Muscle of leg (tissue), 11 donors: ENCODE results near the gene FADS1. TPM values are rescaled to one million over a fixed set of nuclear protein-coding genes. Genes with fewer than 3 reads are reported as not detected.
A peak's percentile ranks its signal among the peaks of the same experiment; 100 is the strongest.

ENCODE experiments used
- DNase-seq: peaks from one replicate; pipeline ENCODE4 v3.0.0; 2013
- H3K27ac ChIP-seq: one replicate; pipeline ENCODE4 v1.5.1; 2013; ENCODE audit warnings: mild to moderate bottlenecking, low read length, control low read depth
- H3K27me3 ChIP-seq: one replicate; pipeline ENCODE4 v1.6.1; 2013; ENCODE audit warnings: low read length; ENCODE audit not compliant: control insufficient read depth, insufficient read depth
- H3K36me3 ChIP-seq: one replicate; pipeline ENCODE4 v1.6.1; 2013; ENCODE audit warnings: low read length; ENCODE audit not compliant: control insufficient read depth, insufficient read depth
- H3K4me1 ChIP-seq: one replicate; pipeline ENCODE4 v1.6.1; 2013; ENCODE audit warnings: low read length; ENCODE audit not compliant: control insufficient read depth, insufficient read depth
- H3K4me3 ChIP-seq: one replicate; pipeline ENCODE4 v1.5.1; 2013; ENCODE audit warnings: low read length, control low read depth
- H3K9me3 ChIP-seq: replicated peaks from 2 replicates; pipeline ENCODE4 v1.6.1; 2013; ENCODE audit warnings: low read depth, low read length; ENCODE audit not compliant: control insufficient read depth
- WGBS: methylation state at CpG from one replicate; pipeline ENCODE4 v1.1.5; 2013; ENCODE audit warnings: missing lambda C conversion rate; ENCODE audit not compliant: insufficient coverage; 5-methylcytosine and 5-hydroxymethylcytosine counted together
- polyA plus RNA-seq, 8 donors: library from polyadenylated mRNA; unstranded; fragments of 120-200 nt; gene quantifications; one replicate each; pipeline versions ENCODE4 v1.2.1 to v1.2.3, GENCODE V29; 2013; ENCODE audit warnings: inconsistent platforms in 1 of 8, low replicate concordance in 1 of 8; ENCODE audit not compliant: insufficient read length in 8 of 8, insufficient read depth in 1 of 8
- total RNA-seq: library from RNA; stranded (reverse); fragments of 120-200 nt; gene quantifications from one replicate; pipeline ENCODE4 v1.2.4, GENCODE V29; 2013

Gene FADS1
- total and polyA plus RNA-seq, 9 donors = 17.5 to 33.4 (median 20.3) TPM

- no peaks in the 10 kb centered on the region for H3K9me3 ChIP-seq
- DNase-seq = no peak
- 90% methylated on average over 3 of the region's 5 CpGs for WGBS
- H3K36me3 ChIP-seq = peaks cover 64% of the 10 kb centered on the region
- H3K4me1 ChIP-seq = peaks cover 9% of the 10 kb centered on the region
- no peak overlapping the region for H3K27ac ChIP-seq
- no peak overlapping the region for H3K4me3 ChIP-seq
- no peaks in the 10 kb centered on the region for H3K27me3 ChIP-seq
These were observed 5.0 kb downstream of the FADS1 start for GRCh38 chr11:61811831-61812230.

DNA sequence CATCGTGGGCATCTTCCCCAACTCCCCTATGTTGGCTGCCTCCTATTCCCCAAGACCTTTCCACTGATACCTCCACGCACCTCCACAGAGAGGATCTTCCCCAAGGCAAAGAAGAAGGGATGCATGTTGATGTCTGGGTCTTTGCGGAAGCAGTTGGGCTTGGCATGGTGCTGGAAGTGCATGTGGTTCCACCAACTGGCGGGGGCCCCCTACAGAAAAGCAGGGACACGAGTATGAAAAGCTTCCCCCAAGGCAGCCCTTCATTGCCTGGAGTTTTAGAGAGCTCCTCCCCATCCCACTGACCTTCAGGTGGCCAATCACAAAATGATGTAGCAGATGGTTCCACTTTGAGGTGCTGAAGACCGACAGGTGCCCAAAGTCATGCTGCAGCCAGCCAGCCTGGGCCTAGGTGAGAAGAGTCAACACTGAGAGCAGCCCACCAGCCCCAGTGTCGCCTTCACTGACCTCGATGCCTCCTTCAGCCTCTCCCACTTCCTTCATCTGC, 6.1 kb downstream of the FADS1 start:
- Histone ChIP-seq H3K36me3 (peaks cover 72% of the 10 kb centered on the region), H3K9me3 (no peaks in the 10 kb centered on the region), H3K4me1 (peaks cover 6% of the 10 kb centered on the region), H3K27ac (no peak overlapping the region), H3K4me3 (no peak overlapping the region), H3K27me3 (no peaks in the 10 kb centered on the region)
- no peak for DNase-seq
- WGBS = 88% methylated on average over 4 of the region's 8 CpGs

- Histone ChIP-seq H3K4me1 (peaks cover 6% of the 10 kb centered on the region), H3K27ac (no peak overlapping the region), H3K27me3 (no peaks in the 10 kb centered on the region), H3K9me3 (no peaks in the 10 kb centered on the region), H3K36me3 (peaks cover 84% of the 10 kb centered on the region), H3K4me3 (no peak overlapping the region)
- WGBS = 97% methylated on average over 5 of the region's 5 CpGs
- DNase-seq = no peak
These were observed 10.0 kb downstream of the FADS1 start for GRCh38 chr11:61806785-61807184.

- H3K27me3 ChIP-seq = no peaks in the 10 kb centered on the region
- peaks cover 6% of the 10 kb centered on the region for H3K4me1 ChIP-seq
- H3K36me3 ChIP-seq = peaks cover 75% of the 10 kb centered on the region
- no peak overlapping the region for H3K4me3 ChIP-seq
- H3K9me3 ChIP-seq = no peaks in the 10 kb centered on the region
- no peak overlapping the region for H3K27ac ChIP-seq
- WGBS = no CpG with 5 or more reads among the region's 1 CpG
- no peak for DNase-seq
These were observed 11.7 kb downstream of the FADS1 start for GRCh38 chr11:61805146-61805545.

DNA sequence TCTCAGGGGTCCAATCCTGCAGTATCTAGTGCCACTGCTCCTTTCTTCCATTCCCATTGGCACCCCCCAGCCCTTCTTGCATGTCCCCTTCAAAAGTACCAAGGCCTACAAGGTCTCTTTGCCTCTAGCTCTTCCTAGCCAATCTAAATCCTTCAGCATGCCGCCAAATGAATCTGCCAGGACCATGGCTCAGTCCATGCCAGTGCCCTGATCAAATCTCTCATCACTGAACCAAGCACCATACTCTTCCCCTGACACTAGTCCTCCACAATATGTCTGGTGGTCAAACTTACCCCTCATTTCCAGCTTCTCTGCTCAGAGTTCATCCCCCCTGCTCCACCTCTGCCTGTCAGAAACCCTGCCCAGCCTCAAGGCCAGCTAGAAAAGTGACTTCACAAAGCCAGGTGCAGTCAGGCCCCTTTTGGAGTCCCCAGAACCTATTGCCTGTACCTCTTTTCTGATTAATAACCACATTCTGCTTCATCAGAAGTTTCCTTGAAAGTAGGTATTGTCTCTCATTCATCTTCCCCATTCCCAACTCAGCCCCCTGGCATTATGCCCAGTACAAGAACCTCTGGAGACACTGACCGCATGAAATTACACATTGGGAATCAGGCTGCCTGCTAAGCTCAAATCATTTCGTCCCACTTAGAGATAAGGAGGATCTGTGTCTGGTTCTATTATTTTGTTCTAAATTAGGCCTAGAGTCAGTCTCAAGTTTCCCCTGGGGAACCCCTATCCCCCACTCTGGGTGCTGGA, 12.7 kb downstream of the FADS1 start:
- 100% methylated on average over 1 of the region's 3 CpGs for WGBS
- Histone ChIP-seq H3K9me3 (no peaks in the 10 kb centered on the region), H3K36me3 (peaks cover 72% of the 10 kb centered on the region), H3K27ac (peak overlapping the region; percentile 51), H3K4me3 (no peak overlapping the region), H3K4me1 (peaks cover 6% of the 10 kb centered on the region), H3K27me3 (no peaks in the 10 kb centered on the region)
- no peak for DNase-seq

GRCh38 chr11:61802605-61803004, 14.2 kb downstream of the FADS1 start:
- Histone ChIP-seq H3K4me3 (no peak overlapping the region), H3K27ac (no peak overlapping the region), H3K4me1 (peaks cover 6% of the 10 kb centered on the region), H3K36me3 (peaks cover 61% of the 10 kb centered on the region), H3K9me3 (no peaks in the 10 kb centered on the region), H3K27me3 (no peaks in the 10 kb centered on the region)
- DNase-seq = no peak
- 44% methylated on average over 1 of the region's 6 CpGs for WGBS

- no peaks in the 10 kb centered on the region for H3K27me3 ChIP-seq
- H3K9me3 ChIP-seq = no peaks in the 10 kb centered on the region
- no CpG with 5 or more reads among the region's 3 CpGs for WGBS
- H3K4me1 ChIP-seq = peaks cover 6% of the 10 kb centered on the region
- no peak overlapping the region for H3K4me3 ChIP-seq
- no peak overlapping the region for H3K27ac ChIP-seq
- peaks cover 57% of the 10 kb centered on the region for H3K36me3 ChIP-seq
- no peak for DNase-seq
These were observed 16.2 kb downstream of the FADS1 start for GRCh38 chr11:61800331-61801281.

DNA sequence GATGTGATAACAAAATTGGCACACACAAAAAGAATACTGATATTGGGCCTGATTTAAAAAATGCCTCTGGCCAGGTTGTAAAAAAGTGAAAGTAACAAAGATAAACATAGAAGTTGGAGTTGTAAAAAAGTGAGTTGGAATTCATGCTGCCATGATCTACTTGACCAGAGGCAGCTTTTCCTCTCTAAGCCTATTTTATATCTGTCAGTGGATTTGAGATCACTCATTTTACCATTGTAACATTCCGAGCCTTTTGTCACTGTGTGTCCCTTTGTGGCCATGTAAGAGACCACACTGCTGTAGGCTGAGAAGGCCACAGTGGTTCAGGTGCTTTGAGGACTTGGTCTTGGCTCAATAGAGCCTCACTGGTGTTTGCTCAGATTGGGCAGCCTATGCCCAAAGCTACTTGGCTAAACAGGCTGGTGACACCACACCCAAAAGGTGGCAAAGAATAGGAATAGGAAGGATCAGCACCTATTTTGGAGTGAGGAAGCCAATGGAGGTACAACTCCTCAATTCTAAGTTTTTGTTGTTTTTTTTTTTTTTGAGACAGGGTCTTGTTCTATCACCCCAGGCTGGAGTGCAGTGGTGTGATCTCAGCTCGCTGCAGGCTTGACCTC, 17.0 kb downstream of the FADS1 start:
- Histone ChIP-seq H3K4me3 (no peak overlapping the region), H3K27me3 (no peaks in the 10 kb centered on the region), H3K9me3 (no peaks in the 10 kb centered on the region), H3K4me1 (peaks cover 4% of the 10 kb centered on the region), H3K36me3 (peaks cover 54% of the 10 kb centered on the region), H3K27ac (no peak overlapping the region)
- DNase-seq = no peak
- 71% methylated on average over 1 of the region's 2 CpGs for WGBS

DNA sequence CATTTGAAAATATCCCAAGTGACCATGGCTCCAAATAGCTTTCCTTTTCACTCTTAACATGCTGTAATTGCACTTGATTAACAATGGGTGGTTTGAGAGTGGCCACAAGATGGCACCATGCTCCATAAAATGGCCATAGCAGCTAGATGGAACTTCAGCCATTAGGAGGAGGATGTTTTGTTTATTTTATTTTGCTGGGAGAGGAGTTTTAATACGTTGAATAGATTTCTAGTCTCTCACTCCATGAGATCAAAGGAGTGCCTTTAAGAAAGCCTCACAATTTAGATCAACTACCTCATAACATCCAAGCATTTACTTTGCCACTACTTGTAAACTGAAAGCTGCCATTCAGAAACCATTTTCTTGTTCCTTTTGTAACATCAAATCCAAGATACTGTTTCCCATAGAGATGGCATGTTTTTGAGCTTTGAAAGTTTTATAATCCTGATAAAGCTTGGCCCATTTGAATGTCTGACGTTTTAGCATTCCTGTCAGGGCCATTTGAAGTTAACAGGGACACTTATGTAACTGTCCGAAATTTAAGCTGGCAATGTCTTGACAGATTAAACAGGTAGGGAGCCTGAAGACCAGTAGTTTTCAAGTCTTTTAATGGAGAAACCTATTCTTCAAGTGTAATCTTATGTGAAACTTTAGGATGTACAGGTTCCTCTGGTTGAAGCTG, 19.4 kb downstream of the FADS1 start:
- Histone ChIP-seq H3K36me3 (peaks cover 31% of the 10 kb centered on the region), H3K9me3 (no peaks in the 10 kb centered on the region), H3K4me1 (peaks cover 10% of the 10 kb centered on the region), H3K27ac (no peak overlapping the region), H3K27me3 (no peaks in the 10 kb centered on the region), H3K4me3 (no peak overlapping the region)
- DNase-seq = peak; percentile 90
- WGBS = 75% methylated on average over 2 of the region's 3 CpGs
